HG03378 (cell line): ENCODE results near the gene TSPAN5.
"Not testable (repeated sequence)": the region's sequence is repeated elsewhere in the genome, so short reads cannot be mapped to it uniquely, and the experiment has no call there.

ENCODE experiments used
- ATAC-seq: cut with Tn5 transposase; IDR thresholded peaks from one replicate; pipeline ENCODE4 v1.9.1; 2021; ENCODE audit warnings: mild to moderate bottlenecking, moderate library complexity; ENCODE audit not compliant: unreplicated experiment

Gene TSPAN5

DNA sequence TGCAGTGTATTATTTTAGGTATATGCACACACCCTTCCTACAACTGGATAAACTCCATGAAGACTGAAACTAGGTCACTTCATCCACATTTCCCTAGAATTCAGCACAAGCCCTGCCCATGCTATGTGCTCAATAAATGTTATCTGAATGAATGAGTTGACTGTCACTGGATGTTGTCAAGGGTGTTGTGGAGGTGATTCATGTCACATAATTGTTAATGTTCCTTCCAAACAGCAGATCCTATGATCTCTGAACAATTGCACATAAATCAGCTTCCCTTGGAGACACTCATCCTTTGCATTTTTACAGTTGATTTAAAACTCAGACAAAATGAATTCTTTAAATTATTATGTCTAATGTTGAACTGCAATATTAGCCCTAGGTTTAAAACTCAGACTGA is 154.7 kb downstream of the TSPAN5 start:
- ATAC-seq: no peak

DNA sequence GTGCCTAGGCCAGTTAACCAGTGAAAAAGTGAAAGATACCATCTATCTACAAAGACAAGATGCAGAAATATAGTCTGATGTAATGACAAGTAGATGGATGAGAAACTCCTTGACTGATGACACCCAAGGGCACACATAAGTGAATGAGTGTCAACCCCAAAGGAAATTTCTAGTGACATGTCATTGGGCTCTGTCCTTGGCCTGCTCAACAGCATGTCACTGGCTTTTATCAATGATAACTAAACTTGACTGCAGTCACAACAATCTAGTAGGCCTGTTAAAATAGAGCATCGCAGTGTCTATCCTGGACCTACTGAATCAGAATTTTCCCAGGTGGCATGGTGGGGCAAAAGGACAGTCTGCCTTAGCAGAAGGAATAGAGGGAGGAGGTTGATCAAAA is 155.8 kb downstream of the TSPAN5 start:
- no peak for ATAC-seq

DNA sequence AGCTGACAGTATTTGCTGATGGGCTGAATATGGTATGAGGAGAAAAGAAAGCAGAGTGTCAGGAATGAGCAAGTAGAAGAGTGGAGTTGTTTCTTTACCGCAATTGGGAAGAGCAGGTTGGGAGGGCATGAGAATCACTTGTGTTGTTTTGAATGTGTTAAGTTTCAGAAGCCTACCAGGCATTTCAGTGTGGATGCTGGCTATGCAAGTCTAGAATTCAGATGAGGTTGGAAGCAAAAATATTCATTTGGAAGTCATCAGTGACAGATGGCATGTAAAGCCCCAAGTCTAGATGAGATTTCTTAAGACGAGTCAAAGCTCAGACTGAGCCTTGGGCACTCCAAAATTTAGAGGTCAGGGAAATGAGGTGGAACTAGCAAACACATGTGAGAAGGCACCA is 156.4 kb downstream of the TSPAN5 start:
- no peak for ATAC-seq

DNA sequence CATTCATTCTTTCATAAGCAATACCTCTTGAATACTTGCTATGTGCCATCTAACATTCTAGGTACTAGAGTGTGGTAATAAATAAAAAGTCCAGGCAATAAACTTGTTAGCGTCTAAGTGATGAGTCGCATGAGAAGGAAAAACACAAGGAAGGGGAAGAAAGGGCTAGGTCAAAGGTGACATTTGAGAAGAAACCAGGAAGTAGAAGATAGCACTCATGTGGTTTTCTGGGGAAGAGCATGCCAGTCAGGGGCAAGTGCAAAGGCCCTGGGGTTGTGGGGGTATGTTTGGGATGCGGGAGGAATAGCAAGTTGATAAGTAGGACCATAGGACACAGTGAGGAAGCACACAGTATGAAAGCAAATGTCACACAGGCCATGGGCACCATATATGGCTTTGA is 157.0 kb downstream of the TSPAN5 start:
- no peak for ATAC-seq

- ATAC-seq: no peak
Observed at GRCh38 chr4:98498774-98499173, 159.6 kb downstream of the TSPAN5 start.

DNA sequence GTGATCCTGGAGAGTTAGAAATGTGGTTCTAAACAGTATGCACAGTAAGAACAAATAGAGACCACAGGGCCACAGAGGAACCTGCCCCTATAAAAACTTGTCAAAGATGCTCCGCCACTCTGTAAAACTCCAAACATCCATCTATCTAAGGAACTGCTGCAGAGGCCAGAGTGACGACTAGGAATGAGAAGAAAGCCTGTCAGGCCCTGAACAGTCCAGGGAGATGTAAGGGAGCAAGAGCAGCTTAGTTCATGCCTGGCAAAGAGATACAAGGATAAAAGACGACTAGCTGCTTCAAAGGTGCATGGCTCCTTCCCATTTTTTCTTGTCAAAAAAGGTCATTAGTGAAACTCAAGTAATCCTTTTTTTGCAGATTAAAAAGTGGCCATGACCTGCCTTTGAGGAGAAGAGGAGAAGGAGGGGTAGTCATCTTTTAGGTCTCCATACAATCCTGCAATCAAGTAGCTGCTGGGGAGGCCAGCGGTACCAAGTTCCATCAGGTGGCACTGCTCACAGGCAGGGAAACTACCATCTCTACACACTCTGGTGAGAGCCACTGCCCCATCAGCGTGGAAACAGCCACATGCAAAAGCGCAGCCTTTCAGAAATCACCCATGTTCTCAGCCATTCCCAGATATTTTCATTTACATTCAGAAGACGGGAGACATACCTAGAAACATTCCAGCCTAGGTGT is 162.1 kb downstream of the TSPAN5 start:
- no peak for ATAC-seq

DNA sequence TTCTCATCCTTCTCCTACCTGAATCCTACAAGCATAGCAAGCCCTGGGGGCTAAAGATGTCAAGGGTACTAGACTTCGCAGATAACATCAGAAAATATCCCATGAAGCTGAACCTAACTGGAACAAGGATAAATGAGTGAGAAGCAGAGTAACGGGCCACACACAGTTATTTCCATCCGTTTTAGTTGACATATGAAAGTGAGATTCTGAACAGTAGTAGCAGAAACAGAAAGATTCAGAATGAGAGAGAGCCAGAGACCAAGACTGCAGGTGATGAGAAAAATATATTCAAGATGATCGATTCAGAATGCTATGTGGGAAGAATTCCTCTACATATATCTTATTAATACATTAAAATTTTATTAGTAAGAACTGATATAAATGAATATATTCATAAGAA is 165.1 kb downstream of the TSPAN5 start:
- ATAC-seq: peak; percentile 90

DNA sequence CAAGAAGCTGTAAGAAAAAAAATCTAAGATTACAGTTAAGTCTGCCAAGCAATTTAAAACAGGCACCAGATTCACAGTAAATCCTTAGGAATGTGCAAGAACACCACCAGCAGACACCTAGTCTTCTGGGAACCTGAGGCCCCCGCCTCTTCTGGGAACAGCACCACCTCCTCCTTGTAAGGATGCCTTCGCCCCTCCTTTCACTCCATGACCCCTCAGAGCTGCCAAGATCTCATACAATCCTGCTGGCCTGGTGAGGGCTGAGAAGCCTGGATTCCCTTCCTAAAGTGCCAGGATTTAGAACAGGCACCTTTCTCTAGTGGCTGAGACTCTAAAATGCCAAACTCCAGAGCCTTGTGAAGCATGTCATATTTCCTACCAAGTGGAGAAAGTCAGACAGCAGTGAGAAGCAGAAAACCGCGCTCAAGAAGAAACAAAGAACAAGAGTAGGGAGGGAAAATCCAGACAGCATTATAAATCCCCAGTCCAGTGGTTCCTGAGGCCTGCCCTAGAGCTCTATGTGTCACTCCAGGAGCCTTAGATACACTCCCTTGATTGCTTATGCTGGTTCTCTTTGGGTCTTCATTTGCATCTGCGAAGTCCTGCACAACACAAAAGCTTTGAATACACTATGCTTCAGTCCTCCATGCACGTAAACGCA is 166.4 kb downstream of the TSPAN5 start:
- ATAC-seq: no peak

GRCh38 chr4:98490251-98490650 is 168.2 kb downstream of the TSPAN5 start:
- ATAC-seq: no peak

DNA sequence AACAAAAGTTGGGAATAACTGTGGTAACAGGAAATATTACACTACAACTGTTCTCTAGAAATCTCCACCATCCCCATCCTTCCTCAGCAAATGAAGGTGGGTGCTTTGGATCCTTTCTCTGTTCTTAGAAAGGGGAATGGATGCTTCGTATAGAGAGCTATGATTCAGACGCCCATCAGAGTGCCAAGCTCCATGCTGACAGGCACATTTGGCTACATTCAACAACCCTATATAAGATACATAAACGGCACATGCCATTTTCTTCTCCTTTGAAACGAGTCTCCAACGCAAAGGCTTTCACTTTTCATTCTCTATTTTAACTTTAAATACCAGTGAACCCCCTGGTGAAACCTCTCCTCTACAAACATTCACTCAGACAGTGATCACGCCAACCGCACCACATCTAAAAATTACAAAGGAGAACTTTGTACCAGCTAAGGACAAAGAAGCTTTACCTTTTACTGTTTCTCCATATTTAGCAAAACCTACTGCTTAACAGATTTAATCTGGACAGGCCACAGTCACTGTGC is 172.5 kb downstream of the TSPAN5 start:
- ATAC-seq: no peak

GRCh38 chr4:98484031-98484430 is 174.4 kb downstream of the TSPAN5 start:
- no peak for ATAC-seq

- peak; percentile 98 for ATAC-seq
Observed at GRCh38 chr4:98482847-98483806, 175.3 kb downstream of the TSPAN5 start.

DNA sequence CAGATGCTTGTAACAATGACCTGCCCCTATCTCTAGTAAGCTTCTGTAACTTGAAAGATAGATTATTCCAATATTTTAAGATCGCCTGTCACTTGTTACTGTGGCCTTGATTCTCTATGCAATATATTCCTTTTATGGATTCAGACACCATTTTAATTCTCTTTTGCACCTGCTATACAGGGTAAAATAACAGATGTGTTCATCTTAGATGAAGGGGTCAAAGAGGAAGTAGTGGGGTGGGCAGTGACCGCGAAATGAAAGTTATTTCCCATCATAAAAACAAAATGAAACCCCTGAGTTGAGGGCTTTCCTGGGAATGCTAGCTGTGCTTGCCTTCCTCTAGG is 175.9 kb downstream of the TSPAN5 start:
- peak; percentile 19 for ATAC-seq

- no peak for ATAC-seq
Observed at GRCh38 chr4:98481167-98481566, 177.2 kb downstream of the TSPAN5 start.

DNA sequence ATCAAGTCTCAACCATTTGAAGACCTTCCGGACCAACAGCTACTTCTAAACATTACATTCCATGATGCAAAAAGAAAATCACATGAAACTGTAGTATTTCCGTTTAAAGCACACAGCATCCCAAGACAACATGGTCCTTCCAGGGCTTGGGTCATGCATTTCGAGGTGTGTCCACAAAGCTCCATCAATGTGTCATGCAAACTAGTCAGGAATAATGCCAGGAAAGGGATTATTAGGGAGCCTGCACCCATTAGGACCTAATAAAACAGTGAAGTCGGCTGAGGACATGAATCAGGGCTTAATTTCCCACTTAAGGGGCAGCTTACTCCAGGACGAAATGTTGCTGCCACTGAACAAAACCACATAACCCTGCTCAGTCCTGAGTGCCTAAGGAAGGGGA is 177.9 kb downstream of the TSPAN5 start:
- no peak for ATAC-seq

DNA sequence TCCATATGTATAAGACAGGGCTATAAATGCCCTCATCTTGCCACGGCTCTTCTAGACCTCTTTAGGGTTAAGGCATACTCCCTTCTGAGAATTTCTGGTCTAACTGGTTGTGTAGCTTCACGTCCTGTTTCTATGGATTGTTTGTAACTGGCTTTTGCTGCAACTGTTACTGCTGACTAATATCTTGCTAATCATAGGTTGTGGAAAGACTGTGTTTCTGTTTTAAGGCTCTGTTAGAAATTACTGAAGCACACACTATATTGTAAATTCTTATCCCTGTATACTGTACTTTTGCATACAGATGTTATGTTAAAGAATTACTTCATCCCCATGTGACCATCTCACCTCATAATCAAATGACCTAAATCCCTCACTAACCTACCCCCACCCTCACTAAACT is 178.8 kb downstream of the TSPAN5 start:
- not testable (repeated sequence) for ATAC-seq

GRCh38 chr4:98476891-98477290 is 181.5 kb downstream of the TSPAN5 start:
- ATAC-seq: no peak

DNA sequence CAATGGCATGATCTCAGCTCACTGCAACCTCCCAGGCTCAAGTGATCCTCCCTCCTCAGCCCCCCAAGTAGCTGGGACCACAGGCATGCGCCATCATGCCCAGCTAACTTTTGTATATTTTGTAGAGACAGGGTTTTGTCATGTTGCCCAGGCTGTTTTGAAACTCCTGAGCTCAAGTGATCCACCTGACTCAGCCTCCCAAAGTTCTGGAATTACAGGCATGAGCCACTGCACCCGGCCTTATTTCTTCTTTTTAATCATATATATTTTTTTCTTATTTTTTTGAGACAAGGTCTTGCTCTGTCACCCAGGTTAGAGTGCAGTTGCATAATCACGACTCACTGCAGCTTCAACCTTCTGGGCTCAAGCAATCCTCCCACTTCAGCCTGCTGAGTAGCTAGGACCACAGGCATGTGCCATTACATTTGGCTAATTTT is 184.0 kb downstream of the TSPAN5 start:
- no peak for ATAC-seq

GRCh38 chr4:98473046-98473445 is 185.4 kb downstream of the TSPAN5 start:
- no peak for ATAC-seq

DNA sequence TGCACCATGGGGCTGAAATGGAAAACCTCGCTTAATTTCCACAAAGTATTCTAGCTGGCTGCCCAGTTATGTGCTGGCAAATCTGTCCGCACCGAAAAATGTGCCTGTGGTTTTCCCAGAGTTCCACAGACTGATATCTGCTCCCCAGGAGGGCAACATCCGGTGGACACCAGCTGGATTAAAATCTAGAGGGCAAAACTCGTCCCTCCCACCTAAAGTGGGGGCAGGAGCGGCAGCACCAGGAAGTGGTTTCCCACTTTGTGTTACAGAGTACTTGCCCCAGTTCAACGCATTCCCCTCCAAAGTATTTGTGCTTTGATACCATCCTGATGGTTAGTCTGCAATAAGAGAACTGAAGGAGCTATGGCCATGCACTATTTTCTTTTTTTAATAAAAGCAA is 187.6 kb downstream of the TSPAN5 start:
- no peak for ATAC-seq

DNA sequence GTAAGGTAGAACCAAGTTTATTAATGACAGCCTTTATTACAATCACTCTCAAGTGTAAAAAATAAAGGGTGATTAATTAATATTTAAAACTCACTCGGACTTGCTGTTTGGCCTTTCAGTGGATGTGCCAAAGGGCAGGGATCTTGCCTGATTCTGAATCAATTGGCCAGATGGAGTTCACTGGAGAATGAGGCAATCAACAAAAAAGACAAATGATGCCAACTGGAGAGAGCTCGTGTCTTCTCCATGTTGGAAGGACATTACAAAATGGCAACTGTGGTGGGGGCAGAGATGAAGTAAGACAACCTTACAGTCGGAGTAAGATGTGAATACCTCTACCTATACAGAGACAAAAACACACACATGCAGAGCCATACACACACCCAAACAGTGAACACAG is 188.0 kb downstream of the TSPAN5 start:
- ATAC-seq: no peak
